HG03196 (cell line): Measurements from ENCODE around the gene DHDH.
A peak's percentile ranks its signal among the peaks of the same experiment; 100 is the strongest.

Experiments
- ATAC-seq: cut with Tn5 transposase; IDR thresholded peaks from one replicate; pipeline ENCODE4 v1.9.1; 2021; ENCODE audit not compliant: unreplicated experiment

The DHDH gene

DNA sequence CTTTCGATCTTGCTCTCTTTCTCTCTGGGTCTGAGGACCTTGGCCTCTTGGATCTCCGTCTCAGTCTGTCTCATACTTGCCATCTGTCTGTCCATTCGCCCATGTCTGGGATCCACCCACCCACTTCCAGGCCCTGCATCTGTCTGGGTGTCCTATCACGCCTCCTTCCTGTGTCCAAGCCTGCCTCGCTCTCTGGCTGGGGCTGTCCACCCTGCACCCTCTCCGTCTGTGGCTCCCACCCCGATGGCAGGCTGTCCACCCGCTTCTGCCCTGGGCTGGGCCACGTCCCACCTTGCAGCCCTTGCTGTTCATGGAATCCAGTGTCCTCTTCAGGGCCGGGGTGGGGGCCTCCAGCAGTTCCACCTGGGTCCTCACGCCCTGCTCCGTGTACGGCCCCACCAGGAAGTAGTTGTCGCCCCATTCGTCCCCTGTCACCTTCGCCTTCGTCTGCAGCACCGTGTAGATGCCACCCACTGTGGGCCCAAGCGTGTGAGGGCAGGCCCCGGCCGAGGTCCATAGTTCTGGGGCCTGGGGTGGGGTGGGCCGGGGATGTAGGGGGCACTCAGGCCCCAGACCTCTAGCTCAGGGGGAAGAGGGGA is 57.6 kb downstream of the DHDH start:
- no peak for ATAC-seq

DNA sequence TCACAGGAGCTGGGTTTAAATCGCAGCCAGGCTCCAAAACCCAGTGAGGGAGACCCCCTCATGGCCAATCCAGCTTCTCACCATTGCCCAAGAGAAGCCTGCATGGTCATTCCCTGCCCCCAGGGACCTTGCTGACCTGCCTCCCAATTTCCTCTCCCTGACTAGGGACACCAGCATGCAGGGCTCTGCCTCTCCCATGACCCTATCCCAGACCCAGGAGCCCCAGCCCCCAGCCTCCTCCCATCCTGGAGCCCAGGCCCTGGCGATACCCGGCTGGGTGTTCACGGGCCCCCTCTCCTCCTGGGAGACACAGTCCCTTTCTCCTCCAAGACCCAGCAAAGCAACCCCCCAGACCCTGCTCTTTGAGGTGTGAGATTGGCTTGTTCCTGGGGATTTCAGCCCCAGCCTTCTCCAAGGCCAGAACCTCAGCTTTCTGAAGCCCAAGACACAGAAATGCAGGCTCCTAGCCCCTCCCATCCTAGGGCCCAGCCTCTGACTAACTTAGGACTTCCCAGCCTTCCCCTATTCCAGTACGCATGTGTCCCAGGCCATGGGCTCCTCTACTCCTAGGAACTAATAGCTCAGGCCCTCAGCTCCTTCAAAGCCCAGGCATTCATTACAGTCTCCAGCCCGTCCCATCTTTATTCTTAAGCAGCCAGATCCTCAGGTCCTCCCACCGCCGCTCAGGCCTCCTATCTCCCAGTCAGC is 58.5 kb downstream of the DHDH start:
- ATAC-seq, result no peak

DNA sequence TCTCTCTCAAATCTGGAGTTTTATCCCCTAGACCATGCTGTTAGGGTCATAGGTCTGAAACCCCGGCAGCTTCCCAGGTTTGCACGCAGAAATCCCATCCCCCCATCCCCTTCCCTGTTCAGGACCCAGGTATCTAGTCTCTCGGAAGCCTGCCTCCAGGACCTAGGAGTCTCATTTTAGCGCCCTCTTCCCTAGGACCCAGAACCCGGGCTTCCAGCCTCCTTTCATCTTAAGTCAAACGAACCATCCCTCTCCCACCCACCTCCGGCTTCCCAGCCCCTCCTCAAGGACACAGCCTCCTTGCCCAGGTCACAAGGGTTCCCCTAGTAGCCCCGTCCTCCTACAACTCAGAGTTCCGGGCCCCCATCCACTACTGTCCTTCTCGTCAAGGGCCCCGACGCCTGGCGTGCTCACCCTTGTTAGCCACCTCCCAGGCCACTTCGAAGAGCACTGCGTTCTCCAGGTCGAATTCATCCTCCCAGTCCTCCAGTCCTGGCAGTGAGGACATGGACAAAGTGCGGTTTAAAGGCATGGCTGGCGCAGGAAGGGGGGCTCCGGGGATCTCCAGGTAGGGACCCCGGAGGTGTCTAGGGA is 59.2 kb downstream of the DHDH start:
- ATAC-seq, result peak; percentile 2

DNA sequence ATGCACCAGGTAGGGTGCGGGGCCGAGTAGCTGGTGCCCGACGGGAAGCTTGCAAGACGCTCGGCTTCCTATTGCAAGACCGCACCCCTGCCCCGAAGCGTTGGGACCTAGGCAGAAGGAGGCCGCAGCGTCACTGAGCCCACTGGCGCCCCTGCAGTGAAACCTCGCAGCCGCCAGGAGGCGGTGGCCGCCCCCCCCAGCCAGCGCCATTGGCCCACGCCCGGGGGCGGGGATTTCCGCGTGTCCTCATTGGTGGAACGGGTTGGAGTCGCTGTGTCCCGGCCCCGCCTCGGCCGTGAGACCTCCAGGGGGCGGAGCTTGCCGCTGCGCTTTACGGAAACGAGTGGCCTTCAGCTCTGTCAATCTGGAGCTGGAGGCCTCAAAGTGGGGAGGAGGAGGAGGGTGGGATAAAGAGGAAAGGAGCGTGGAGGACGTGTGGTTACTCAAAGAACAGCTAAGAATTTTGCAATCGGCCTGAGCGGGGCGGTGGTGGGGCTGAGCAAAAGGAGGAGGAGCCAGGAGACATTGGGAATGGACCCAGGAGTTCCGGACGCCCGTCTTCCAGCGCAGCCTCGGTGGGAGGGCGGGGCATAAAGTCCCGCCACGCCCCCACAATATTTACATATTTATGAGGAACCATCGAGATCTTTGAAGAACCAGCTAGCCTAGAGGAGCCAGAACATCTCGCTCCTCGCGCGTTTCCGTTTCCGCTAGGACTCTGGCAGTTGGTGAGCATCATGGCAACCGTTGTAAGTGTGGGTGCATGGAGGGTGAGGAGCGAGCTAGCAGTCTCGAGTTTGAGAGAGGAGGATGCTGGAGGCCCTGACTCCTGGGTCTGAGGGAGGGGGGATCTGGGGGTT is 59.9 kb downstream of the DHDH start, which contains the start of the genes GYS1 and RUVBL2:
Gene GYS1, minus strand, starts transcription at position 135 of the 860 bp plus-strand sequence. CDS start 197 bp downstream, outside the sequence.
Gene RUVBL2, plus strand, starts transcription at position 713 of the 860 bp plus-strand sequence. Its CDS starts 25 bp downstream, at position 738.
- peak; percentile 80 for ATAC-seq

DNA sequence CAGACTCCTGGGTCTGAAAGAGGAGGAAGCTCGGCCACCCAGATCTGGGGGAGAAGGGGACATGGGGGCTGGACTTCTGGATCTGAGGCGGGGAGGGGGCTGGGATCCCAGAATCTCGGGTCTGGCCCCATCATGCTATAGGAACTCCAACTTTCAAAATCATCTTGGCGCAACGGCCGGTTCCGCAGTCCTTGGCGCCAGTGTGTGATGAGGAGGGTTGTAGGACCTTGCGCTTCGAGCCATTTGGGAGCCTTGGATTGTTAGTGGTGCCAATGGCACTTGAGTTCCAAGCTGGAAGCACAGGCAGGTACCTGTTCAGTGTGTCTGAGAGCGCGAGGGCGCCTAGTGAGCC is 60.5 kb downstream of the DHDH start:
- ATAC-seq, result no peak
